Suppressor macrophage (primary cell): ENCODE results near the gene OR10A2.
A peak's percentile ranks its signal among the peaks of the same experiment; 100 is the strongest.
"Not testable (repeated sequence)": the region's sequence is repeated elsewhere in the genome, so short reads cannot be mapped to it uniquely, and the experiment has no call there.

Source experiments
- DNase-seq, 4 experiments: peaks; one replicate each; pipeline ENCODE4 v3.0.0-alpha.2; 2020 to 2022
- total RNA-seq, 17 experiments: gene quantifications; one replicate each; lab custom pipeline; 2026; ENCODE audit warnings: mixed read lengths in 6 of 17, inconsistent platforms in 3 of 17; lab: John Stamatoyannopoulos, UW

OR10A2 gene, protein sequence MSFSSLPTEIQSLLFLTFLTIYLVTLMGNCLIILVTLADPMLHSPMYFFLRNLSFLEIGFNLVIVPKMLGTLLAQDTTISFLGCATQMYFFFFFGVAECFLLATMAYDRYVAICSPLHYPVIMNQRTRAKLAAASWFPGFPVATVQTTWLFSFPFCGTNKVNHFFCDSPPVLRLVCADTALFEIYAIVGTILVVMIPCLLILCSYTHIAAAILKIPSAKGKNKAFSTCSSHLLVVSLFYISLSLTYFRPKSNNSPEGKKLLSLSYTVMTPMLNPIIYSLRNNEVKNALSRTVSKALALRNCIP
- 0 to 2.1 (median 0) reads per million in 17 experiments for total RNA-seq

DNA sequence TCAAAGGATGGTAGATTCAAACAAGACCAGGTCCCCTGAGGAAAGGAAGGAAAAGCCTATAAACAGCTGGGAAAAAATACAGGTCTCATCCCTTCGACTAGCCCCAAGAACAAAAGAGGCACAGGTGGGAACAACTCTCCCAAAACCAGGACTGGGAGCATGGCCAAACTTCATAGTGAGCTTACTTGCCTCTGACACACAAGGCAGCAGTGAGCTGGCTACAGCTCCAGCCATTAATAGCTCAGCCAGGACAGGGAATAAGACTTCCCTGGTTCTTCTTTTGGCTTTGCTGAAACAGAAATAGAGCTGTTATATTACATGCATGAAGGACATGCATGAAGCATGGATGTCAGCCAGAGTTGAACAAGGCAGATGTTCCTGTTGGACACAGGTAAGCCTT is at the start of gene OR10A2:
TSS of gene OR10A2 (plus strand) at position 97 of the 400 bp plus-strand sequence. CDS start 6,698 bp downstream, outside the sequence.
- peak in 1 of 4 experiments; percentile 2 for DNase-seq

DNA sequence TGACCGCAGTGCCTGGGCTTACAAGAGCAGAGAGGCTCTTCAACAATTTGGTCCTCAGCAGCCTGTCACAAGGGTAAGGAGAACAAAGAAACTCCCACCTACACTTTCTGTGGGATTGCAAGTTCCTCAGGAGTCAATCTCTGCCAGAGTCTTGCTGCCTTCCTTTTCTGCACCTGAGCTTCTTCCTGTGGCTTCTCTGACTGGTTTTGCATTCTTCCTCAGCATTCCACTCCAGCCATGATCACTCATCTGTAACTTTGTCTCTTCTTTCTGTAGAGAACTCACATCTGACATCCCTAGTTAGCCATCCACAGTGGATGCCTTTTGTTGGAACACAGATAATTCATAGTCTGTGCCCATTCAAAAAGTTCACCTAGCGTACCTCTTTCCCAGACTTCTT is 49.2 kb upstream of the OR10A2 start:
- peak in 1 of 4 experiments; percentile 14 for DNase-seq

DNA sequence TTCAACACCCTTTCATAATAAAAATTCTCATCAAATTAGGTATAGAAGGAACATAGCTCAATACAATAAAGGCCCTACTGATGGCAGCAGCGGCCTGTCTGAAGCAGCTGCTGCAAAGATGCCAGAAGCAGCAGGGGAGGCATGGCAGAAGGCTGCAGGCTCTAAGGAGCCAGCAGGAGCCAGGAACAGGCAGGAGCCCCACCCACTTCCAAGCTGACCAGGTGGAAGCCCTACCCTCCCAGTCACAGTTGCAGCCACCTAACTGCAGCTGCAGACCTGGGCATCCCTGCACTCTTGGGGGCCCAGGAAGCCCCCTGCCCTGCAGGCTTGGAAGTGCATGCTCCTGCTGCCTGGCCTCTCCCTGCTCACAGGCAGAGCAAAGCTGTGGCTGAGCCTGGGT is 45.2 kb upstream of the OR10A2 start:
- DNase-seq = no peak

DNA sequence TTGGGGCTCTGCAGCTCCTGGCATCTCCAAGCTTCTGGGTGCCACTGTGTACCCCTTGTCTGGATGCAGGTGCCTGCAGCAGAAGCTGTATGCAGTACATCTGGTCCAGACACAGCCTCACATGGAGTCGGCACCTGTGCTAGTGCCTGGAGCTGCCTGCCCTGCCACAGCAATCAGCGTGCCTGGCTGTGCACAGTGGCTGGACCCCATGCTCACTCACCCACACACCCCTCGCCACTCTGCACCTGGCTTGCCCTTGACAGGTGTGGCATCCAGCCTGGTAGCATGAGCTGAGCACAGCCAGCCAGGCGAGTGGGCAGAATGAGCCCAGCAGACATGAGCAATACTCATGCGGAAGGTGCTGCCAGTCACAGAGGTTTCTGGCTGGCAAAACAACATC is 43.9 kb upstream of the OR10A2 start:
- no peak for DNase-seq

DNA sequence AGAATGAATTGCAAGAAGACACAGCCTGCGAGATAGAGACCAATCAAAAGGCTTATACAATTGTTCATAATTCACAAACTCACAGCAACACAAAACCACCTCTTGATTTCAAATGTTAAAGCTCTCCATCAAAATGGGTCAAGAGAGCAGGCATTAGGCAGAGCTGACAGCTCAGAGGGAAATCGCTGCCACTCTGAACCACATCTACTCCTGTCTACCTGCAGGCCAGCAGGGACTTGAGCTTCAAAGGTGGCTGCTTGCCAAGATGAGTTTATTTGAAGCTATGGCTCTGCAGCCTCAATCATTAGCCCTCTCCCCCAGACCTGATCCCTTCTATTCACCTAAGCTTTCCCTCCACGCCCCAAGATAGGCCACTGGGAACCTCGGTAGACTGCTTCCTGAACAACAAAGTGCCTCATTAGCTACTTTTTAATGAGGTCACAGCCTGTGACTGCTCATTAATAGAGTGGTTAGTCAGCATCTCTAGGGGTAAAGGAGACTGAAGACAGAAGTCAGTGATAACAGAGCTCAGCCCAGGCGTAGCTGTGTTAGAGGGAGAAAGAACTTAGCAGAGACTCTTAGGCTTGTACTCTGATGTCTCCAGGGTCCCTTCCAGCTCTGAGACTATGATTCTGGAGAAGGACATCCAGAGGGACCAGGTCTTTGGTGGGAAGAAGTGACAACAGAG is 38.6 kb upstream of the OR10A2 start:
- DNase-seq = no peak

DNA sequence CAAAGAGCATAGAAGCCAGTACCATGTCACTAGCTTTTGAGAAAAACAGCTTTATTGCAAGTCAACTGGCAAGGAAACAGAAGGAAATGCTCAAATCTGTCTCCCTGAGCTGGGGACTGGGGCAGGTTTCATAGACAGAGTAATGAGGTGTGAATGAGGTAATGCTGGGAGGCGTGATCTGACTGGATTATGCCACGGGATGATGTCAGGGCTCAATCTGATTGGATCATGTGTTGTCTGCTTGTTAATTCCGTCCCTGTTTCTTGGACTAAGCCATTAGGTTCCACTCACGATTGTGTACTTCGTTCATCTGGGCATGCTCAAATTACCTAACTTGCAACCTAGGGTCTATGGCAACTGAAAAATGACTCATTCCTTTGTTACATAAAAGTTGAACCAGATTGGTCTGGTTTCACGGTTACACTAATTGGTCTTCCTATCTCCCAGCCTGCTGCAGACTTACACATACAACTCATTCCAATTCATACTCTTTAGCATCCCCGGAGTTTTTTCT is 37.6 kb upstream of the OR10A2 start:
- no peak for DNase-seq

DNA sequence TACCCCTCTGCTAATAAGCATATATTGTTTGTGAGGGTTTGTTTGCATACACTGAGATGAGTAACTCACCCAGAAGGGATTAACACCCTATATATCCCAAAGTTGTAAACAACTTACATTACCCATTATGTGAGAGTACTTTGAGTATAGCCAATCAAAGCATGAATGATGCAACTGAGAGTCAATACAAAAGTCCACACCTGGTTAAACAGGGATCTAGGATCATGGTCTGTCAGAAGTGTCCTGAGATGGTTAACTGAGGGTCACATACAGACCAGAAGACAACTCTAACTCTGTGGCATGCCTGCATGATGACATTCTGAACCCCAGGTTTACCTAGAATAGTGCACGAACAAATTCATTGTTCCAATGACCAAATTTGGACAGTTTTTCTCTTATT is 34.8 kb upstream of the OR10A2 start:
- DNase-seq = no peak

DNA sequence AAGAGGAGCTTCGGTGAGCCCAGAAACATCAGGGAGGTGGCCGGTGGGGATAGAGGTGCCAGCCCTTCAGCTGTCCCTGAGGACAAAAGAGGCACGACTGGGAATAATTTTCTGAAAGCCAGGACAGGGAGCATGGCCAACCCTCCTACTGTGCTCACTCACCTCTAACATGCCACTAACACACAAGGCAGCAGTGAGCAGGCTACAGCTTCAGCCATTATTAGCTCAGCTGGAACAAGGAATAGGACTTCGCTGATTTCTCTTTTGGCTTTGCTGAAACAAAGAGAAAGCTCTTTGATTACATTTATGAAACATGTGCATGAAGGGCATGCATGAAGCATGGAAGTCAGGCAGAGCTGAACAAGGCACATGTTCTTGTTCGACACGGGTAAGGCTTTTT is 29.5 kb upstream of the OR10A2 start:
- DNase-seq = no peak

DNA sequence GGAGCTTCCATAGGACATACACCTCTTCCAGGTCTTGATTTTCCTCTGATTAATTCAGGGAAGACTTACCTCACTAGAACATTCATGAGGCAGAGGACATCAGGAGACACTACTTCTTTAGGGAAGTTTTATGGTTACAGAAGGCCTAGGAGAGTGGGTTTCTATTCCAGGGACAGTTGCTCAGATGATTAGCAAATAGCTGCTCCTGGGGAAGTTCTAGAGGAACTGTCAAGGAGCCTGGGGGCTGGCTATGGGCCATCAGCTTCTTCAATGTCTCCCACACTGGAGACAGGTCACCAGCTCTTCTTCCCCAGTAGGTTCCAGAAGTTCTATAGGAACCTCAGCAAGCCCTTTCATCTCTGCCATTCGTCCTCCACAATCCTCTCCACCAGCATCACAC is 28.8 kb upstream of the OR10A2 start:
- DNase-seq = peak; percentile 40 to 72 (median 48)

DNA sequence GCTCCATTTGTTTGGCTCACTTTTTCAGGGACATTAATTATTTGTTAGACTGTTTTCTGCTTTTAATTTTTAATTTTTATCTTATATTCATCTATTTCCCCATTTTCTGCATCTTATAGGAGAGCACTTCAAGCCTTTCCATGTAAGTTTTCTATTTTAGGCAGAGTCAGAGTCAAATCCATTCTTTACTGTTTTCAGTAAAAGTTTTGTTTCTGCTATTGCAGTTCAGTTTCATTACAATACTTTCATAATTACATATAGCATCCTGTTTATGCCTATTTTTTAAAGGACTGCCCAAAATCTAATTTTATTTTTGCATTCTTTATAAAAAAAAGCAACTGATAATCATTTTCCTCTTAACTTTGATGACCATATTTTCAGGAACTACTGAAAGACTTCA is 21.2 kb upstream of the OR10A2 start:
- DNase-seq = no peak

DNA sequence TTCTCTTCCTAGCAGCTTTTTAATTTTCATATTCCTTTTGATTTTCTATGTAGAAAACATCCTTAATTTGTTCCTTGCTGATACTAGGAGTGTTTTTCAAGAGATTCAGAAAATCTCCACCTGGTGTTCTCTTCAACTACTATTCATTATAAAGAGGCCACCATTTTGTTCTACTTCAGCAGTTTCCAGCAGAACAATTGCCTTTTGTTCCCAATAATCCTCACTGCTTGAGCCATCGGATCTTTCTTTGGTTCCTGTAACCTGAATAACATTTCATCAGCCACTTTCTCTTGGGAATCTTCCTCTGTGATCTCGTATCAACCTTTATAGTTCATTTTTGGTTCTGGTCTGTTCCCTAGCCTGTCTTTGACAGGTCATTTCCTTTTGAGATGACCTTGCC is 19.2 kb upstream of the OR10A2 start:
- DNase-seq = no peak

DNA sequence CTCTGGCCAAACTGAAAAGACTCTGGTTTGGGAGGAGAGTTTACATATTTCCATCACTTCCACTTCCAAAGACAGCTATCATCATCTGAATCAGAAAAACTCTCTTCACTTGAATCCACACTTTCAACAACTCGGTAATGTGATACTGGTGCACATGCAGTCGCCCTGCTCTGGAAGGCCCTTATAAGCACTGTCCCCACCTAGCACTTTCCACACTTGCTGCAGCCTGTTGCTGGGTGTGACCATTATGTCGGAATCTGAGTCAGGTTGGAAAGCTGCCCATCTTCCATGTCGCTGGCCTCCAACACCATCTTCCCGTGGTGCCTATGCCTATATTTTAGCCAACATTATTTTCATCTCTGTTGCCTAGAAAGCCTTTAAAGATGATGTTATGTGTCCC is 18.5 kb upstream of the OR10A2 start:
- DNase-seq = no peak

DNA sequence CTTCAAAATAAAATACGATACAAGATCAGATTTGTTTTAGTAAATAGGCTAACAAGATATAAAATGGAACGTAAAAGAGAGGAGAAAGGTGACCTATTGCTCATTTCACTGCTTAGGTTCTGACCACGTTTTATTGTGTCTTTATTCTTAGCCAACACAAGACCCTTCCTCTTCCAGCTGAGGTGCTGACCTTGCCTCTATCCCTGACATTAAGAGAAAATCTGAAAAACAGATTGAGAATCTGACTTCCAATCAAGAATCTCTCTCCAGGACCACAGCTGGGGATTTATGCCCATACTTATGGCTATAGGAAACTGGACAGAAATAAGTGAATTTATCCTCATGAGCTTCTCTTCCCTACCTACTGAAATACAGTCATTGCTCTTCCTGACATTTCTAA is 17.5 kb upstream of the OR10A2 start, which contains the start of gene OR10A5:
TSS of gene OR10A5 (plus strand) at position 301 of the 400 bp plus-strand sequence. CDS start at position 301, 0 bp downstream.
- DNase-seq = no peak

DNA sequence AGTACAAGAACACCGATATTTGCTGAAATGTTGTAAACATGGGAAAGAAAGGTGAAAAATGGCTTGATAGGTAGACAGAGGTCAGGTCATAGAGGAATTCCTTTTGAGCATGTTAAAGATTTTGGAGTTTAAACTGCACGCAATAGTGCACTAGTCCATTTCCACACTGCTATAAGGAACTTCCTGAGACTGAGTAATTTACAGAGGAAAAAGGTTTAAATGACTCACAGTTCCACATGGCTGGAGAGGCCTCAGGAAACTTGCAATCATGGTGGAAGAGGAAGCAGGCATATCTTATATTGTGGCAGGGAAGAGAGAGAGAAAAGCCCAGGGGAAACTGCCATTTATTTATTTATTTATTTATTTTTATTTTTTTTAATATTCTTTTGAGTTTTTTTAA is 12.3 kb upstream of the OR10A2 start:
- DNase-seq = peak in 3 of 4 experiments; percentile 4 to 20 (median 16)

DNA sequence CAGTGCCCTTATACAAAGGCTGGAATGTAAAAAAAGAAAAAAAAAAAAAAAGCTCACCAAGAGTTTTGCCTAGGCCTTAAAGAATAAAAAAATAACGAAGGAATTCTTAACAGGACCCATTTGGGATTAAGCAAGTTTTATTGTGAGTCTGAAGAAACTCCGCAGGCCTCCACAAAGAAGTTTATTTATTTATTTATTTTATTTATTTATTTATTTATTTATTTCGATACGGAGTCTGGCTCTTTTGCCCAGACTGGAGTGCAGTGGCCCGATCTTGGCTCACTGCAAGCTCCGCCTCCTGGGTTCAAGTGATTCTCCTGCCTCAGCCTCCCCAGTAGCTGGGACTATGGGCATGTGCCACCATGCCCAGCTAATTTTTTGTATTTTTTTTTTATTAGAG is 8.1 kb upstream of the OR10A2 start:
- DNase-seq = not testable (repeated sequence)

DNA sequence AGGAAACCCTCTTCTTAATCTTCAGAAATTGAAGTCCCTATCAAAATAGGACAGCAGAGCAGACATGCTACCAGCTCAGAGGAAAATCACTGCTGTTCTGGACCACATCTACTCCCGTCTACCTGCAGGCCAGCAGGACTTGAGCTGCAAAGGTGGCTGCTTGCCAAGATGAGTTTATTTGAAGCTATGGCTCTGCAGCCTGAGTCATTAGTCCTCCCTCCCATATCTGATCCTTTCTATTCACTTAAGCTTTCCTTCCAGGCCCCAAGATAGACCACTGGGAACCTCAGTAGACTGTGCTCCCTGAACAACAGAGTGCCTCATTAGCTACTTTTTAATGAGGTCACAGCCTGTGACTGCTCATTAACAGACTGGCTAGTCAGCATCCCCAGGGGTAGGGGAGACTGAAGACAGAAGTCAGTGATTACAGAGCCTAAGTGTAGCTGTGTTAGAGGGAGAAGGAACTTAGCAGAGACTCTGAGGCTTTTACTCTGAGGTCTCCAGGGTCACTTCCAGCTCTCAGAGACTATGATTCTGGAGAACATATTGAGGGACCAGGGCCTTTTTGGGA is 6.8 kb upstream of the OR10A2 start:
- peak in 1 of 4 experiments; percentile 4 for DNase-seq

DNA sequence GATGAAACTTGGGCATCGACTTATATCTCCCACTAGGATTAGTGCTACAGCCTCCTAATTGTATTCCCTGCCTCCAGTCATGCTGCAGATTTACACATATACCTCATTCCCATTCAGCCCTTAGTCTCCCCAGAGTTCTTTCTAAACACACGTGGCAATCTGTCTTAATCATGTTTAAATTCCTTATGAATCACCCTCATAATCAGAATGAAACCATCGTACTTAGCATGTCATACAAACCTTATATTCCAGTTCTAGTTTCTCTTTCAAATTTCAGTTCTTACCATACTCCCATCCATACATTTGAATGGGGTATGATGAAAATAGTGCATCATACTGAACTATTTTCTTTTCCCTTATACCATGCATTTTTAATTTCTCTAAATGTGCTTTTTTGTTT is 6.0 kb upstream of the OR10A2 start:
- no peak for DNase-seq

DNA sequence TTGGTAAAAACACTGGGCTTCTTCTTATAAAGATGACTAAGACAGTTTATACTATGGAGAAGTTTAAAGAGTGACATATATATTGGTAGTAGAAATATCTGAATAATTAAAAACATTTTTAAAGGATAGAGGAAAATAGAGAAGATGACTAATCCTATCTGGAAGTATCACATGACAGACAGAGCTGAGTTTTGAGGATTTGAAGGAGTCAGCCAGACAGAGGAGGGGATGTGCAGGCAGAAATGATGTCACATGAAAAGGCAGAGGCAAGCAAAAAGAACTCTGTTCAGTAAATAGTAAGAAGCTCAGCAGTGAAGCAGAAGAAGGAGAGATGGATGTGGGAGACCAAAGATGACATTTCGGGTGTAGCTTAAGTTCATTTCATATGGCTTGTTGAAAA is 1.6 kb downstream of the OR10A2 start:
- DNase-seq = peak; percentile 1 to 63 (median 34)

DNA sequence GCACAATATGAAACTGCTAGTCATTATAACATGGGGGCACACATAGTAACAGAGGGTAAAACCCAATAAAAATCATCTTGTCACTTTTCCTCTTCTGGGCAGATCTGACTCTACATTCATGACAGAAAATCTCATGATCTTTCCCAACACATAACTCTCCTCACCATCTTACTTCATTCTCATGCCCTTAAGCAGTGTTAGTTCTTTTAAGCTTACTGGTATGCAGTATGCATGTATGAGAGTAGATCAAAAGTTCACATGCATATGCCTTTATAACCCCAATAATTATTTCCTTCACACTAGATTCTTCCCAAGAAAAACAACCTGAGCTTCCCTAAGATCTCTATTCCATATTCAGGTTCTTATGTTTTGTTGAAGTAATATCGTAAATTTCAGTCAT is 8.4 kb downstream of the OR10A2 start:
- no peak for DNase-seq

DNA sequence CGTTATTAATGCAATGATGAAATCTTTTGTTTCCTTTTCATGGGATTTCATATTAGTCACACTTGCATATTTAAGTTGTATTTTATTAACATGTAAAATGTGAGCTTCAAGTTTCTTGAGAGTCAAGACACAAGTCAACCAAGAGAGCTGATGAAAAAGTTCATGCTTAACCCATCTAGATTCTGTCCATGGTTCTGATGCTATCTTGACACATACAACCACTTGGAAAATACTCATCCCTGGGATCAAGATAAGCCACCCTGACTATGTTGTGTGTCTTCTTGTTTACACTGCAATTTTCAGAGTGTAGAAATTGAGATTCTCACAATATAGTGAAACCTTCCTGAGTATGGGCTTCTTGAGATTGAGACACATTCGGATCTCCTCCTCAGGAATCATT is 12.9 kb downstream of the OR10A2 start:
- no peak for DNase-seq

DNA sequence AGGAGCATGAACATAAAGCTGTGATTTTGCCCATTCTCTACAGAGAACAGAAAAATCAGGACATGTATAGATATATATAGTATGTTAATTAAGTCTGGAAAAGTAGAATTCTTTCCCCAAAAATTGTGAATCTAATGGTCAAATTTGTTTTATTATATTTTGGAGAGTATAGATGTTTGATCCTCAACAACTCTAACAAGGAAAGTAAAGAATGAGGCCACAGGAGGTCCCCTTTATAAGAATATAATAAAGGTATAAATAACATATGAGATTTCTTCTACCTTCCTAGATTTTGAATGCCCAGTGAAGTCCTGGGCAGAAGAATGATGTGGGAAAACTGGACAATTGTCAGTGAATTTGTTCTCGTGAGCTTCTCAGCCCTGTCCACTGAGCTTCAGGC is 13.5 kb downstream of the OR10A2 start, which contains the start of gene OR10A4:
TSS of gene OR10A4 (plus strand) at position 301 of the 400 bp plus-strand sequence. CDS start at position 324, 23 bp downstream.
- DNase-seq = no peak

DNA sequence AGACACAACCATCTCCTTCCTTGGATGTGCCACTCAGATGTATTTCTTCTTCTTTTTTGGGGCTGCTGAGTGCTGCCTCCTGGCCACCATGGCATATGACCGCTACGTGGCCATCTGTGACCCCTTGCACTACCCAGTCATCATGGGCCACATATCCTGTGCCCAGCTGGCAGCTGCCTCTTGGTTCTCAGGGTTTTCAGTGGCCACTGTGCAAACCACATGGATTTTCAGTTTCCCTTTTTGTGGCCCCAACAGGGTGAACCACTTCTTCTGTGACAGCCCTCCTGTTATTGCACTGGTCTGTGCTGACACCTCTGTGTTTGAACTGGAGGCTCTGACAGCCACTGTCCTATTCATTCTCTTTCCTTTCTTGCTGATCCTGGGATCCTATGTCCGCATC is 14.1 kb downstream of the OR10A2 start:
- DNase-seq = no peak

DNA sequence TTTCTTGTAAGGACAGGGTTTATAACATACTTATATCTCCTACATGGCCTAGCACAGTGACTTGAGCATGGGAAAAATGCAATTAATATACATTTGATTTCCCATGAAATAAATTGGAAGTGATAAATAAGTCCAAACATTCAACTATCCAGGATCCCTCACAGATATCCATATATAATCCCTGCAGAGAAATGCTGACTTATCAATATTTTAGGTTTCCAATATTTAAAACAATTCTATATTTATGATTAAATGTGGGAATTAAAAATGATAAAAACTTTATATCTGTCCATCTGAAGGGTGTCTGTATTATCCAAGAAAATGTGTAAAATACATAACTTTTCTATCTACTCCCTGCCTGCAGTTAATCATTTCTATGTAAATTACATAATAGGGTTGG is 19.9 kb downstream of the OR10A2 start:
- DNase-seq = no peak
